K562 (cell line): ENCODE data around the gene APPBP2. TPM values are rescaled to one million over a fixed set of nuclear protein-coding genes. Genes with fewer than 3 reads are reported as not detected.

ENCODE experiments used
- ATAC-seq: fragments of 200-7000 bp; cut with Tn5 transposase; 3 replicates; pipeline ENCODE4 v1.9.1; 2020; ENCODE audit warnings: moderate library complexity
- BruUV-seq: library from RNA; stranded (reverse); fragments of 400-500 nt; replicated peaks from 2 replicates; lab custom pipeline; 2021; lab: Mats Ljungman, UMichigan
- CTCF ChIA-PET: fragments of 300-600 bp; formaldehyde crosslinking; extraction: SDS; loops from one replicate; lab custom pipeline; 2021; ENCODE audit warnings: low intra/inter-chr PET ratio; lab: Yijun Ruan, JAX
- POLR2A ChIA-PET: fragments of 300-600, 350-650 bp; sonication (Branson Sonifier 250); formaldehyde crosslinking; extraction: SDS; loops from one replicate; lab custom pipeline; 2021; ENCODE audit warnings: antibody characterized with exemption, inconsistent platforms; lab: Yijun Ruan, JAX
- DNase-seq, 4 experiments: peaks; one replicate each; pipeline versions ENCODE4 v3.0.0 to v3.0.0-alpha.2; 2011 to 2018; ENCODE audit warnings: low spot score in 3 of 4, mixed read lengths in 3 of 4; ENCODE audit errors: extremely low read depth in 1 of 4
- FAIRE-seq: peaks from 2 replicates; lab custom pipeline; 2011; peaks lifted over from hg19 to GRCh38; lab: Jason Lieb, UNC
- H2AFZ ChIP-seq: 2 replicates; pipeline ENCODE4 v1.6.0; 2011; ENCODE audit warnings: low read depth, low read length, control low read depth, inconsistent platforms
- H3K27ac ChIP-seq: fragments of 200-600 bp; 3 replicates; pipeline ENCODE4 v1.8.0; 2011; ENCODE audit warnings: low read depth, mild to moderate bottlenecking, control low read depth, inconsistent platforms, low read length, moderate library complexity, mixed read lengths; ENCODE audit errors: extremely low read depth
- H3K27me3 ChIP-seq, 2 experiments: fragments of 300-600 bp in 1 of 2; 2 replicates in 1 of 2; 3 replicates in 1 of 2; pipeline versions ENCODE4 v1.6.0 to v1.8.0; 2011; ENCODE audit warnings: inconsistent platforms in 2 of 2, low read length in 2 of 2, mild to moderate bottlenecking in 1 of 2, mixed read lengths in 1 of 2, moderate library complexity in 1 of 2; ENCODE audit not compliant: control insufficient read depth in 2 of 2, insufficient read depth in 2 of 2
- H3K36me3 ChIP-seq: fragments of 300-600 bp; 3 replicates; pipeline ENCODE4 v1.8.0; 2011; ENCODE audit warnings: mild to moderate bottlenecking, low read length, inconsistent platforms; ENCODE audit not compliant: control insufficient read depth, insufficient read depth
- H3K4me1 ChIP-seq, 2 experiments: fragments of 200-600 bp in 1 of 2; replicated peaks in 1 of 2; 2 replicates in 1 of 2; 3 replicates in 1 of 2; pipeline versions ENCODE4 v1.5.1 to v1.8.0; 2011; ENCODE audit warnings: inconsistent platforms in 2 of 2, low read length in 2 of 2, mild to moderate bottlenecking in 1 of 2, mixed read lengths in 1 of 2, moderate library complexity in 1 of 2; ENCODE audit not compliant: control insufficient read depth in 2 of 2, insufficient read depth in 2 of 2
- H3K4me2 ChIP-seq: 2 replicates; pipeline ENCODE4 v1.6.1; 2011; ENCODE audit warnings: low read length, control low read depth, inconsistent platforms, mixed read lengths; ENCODE audit not compliant: insufficient read depth
- H3K4me3 ChIP-seq: fragments of 200-600 bp; sonication (generic), shearing (Covaris generic); 2 replicates; pipeline ENCODE4 v1.5.1; 2016; ENCODE audit warnings: control low read depth, inconsistent platforms
- H3K79me2 ChIP-seq: fragments of 200-600 bp; 3 replicates; pipeline ENCODE4 v1.8.0; 2011; ENCODE audit warnings: low read length, inconsistent platforms; ENCODE audit not compliant: control insufficient read depth, insufficient read depth
- H3K9ac ChIP-seq, 2 experiments: 2 replicates each; pipeline versions ENCODE4 v1.6.0 to v1.6.1; 2011; ENCODE audit warnings: low read depth in 2 of 2, low read length in 2 of 2, control low read depth in 1 of 2, inconsistent platforms in 1 of 2, mild to moderate bottlenecking in 1 of 2, mixed read lengths in 1 of 2; ENCODE audit not compliant: insufficient read depth in 1 of 2
- H3K9me1 ChIP-seq: one replicate; pipeline ENCODE4 v1.6.0; 2011; ENCODE audit warnings: inconsistent platforms, mild to moderate bottlenecking, low read length, moderate library complexity; ENCODE audit not compliant: control insufficient read depth, insufficient read depth
- H3K9me3 ChIP-seq: replicated peaks from 2 replicates; pipeline ENCODE4 v1.5.1; 2011; ENCODE audit warnings: low read depth, low read length, inconsistent platforms; ENCODE audit not compliant: control insufficient read depth, insufficient read depth
- H4K20me1 ChIP-seq: replicated peaks from 2 replicates; pipeline ENCODE4 v1.6.1; 2011; ENCODE audit warnings: low read length, inconsistent platforms, mixed read lengths; ENCODE audit not compliant: control insufficient read depth, insufficient read depth
- FOXK1 ChIP-seq: sonication (generic); formaldehyde crosslinking; IDR thresholded peaks from 2 replicates; pipeline ENCODE4 v1.8.0; 2022; ENCODE audit warnings: missing genetic modification reagents, mild to moderate bottlenecking, borderline replicate concordance
- HDAC6 ChIP-seq: IDR thresholded peaks from 2 replicates; pipeline ENCODE4 v1.6.1; 2012; ENCODE audit warnings: low read depth, mild to moderate bottlenecking, control low read depth, inconsistent platforms, low read length, moderate library complexity
- KAT8 ChIP-seq: fragments of 450-650 bp; IDR thresholded peaks from 2 replicates; pipeline ENCODE4 v1.6.1; 2016; ENCODE audit warnings: low read depth, mild to moderate bottlenecking
- SMARCB1 ChIP-seq: IDR thresholded peaks from 2 replicates; pipeline ENCODE4 v1.6.1; 2011; ENCODE audit warnings: improper control_type of control experiment, low read depth; ENCODE audit not compliant: insufficient read length
- SP2 ChIP-seq: IDR thresholded peaks from 2 replicates; pipeline ENCODE4 v1.6.1; 2011; ENCODE audit warnings: mild to moderate bottlenecking, low read depth, low read length, moderate library complexity; ENCODE audit not compliant: poor library complexity, severe bottlenecking; ENCODE audit errors: extremely low read depth
- U2AF1 ChIP-seq: fragments of 200-400 bp; formaldehyde crosslinking; optimal IDR thresholded peaks from 2 replicates; pipeline ENCODE3; 2017; ENCODE audit warnings: mild to moderate bottlenecking, low read depth, low read length, moderate library complexity
- ZNF134 ChIP-seq: fragments of 250-450 bp; sonication (Bioruptor Pico); conservative IDR thresholded peaks from 2 replicates; pipeline ENCODE4 v1.4.0; 2020
- ZNF384 ChIP-seq: IDR thresholded peaks from 2 replicates; pipeline ENCODE4 v1.6.1; 2012; ENCODE audit warnings: low read depth, low read length, improper control_type of control experiment
- ZNF445 ChIP-seq: fragments of 250-450 bp; sonication (Bioruptor Pico); IDR thresholded peaks from 2 replicates; pipeline ENCODE4 v1.4.0; 2020; ENCODE audit warnings: low read depth, mild to moderate bottlenecking, moderate library complexity
- WGBS: fragments of 100-300 bp; shearing (Covaris generic); methylation state at CpG from one replicate; pipeline ENCODE4 v1.1.6; 2016; ENCODE audit warnings: low coverage, mixed read lengths; ENCODE audit not compliant: insufficient coverage; ENCODE audit errors: missing lambda C conversion rate; 5-methylcytosine and 5-hydroxymethylcytosine counted together
- in situ Hi-C: fragments of 300-500 bp; cut with MboI; formaldehyde crosslinking; loops from 4 replicates; pipeline ENCODE4 v1.15.0; 2018; ENCODE audit warnings: inconsistent platforms, mixed read lengths
- intact Hi-C: fragments of 100-400 bp; cut with micrococcal nuclease; formaldehyde crosslinking; loops from 2 replicates; pipeline ENCODE4 v1.14.2; 2022
- polyA plus RNA-seq, 8 experiments: library from polyadenylated mRNA; depleted of rRNA in 4 of 8; stranded (reverse) in 5 of 8; unstranded in 3 of 8; fragments of >200 nt; fragmentation: Nextera tagmentation in 2 of 8; fragmentation: Illumina TruSeq in 1 of 8; extraction: Ambion mirVana in 2 of 8; extraction: Trizol in 1 of 8; gene quantifications; 2 replicates each; pipeline versions ENCODE4 v1.2.1 to v1.2.3, GENCODE V29; 2011 to 2014; ENCODE audit warnings: inconsistent platforms in 1 of 8, missing spikeins in 1 of 8
- total RNA-seq, 7 experiments: library from RNA; depleted of rRNA in 6 of 7; stranded (reverse); fragments of >200 nt in 6 of 7; fragmentation: Illumina TruSeq in 2 of 7; extraction: Trizol in 2 of 7; gene quantifications; 2 replicates each; pipeline versions ENCODE4 v1.2.1 to v1.2.3, GENCODE V29; 2011 to 2021; ENCODE audit warnings: low replicate concordance in 1 of 7
- TF ChIP-seq, protein P1 (sequence below): sonication (generic); formaldehyde crosslinking; IDR thresholded peaks from 2 replicates; pipeline ENCODE4 v1.8.0; 2023; ENCODE audit warnings: missing genetic modification reagents, mild to moderate bottlenecking, borderline replicate concordance
- TF ChIP-seq, protein P2 (sequence below): fragments of 250-450 bp; sonication (Bioruptor Pico); IDR thresholded peaks from 2 replicates; pipeline ENCODE4 v1.4.0; 2020; ENCODE audit warnings: borderline replicate concordance
- TF ChIP-seq, protein P3 (sequence below): fragments of 450-650 bp; formaldehyde crosslinking; IDR thresholded peaks from 2 replicates; pipeline ENCODE4 v1.4.0; 2020; ENCODE audit warnings: mild to moderate bottlenecking, mixed read lengths

Gene APPBP2
- total and polyA plus RNA-seq, 9 of the 15 experiments (the other 6 are each of a cell fraction or from before 2014, with no cell fraction given) = 2.7 to 16.8 (median 6.9) TPM

DNA sequence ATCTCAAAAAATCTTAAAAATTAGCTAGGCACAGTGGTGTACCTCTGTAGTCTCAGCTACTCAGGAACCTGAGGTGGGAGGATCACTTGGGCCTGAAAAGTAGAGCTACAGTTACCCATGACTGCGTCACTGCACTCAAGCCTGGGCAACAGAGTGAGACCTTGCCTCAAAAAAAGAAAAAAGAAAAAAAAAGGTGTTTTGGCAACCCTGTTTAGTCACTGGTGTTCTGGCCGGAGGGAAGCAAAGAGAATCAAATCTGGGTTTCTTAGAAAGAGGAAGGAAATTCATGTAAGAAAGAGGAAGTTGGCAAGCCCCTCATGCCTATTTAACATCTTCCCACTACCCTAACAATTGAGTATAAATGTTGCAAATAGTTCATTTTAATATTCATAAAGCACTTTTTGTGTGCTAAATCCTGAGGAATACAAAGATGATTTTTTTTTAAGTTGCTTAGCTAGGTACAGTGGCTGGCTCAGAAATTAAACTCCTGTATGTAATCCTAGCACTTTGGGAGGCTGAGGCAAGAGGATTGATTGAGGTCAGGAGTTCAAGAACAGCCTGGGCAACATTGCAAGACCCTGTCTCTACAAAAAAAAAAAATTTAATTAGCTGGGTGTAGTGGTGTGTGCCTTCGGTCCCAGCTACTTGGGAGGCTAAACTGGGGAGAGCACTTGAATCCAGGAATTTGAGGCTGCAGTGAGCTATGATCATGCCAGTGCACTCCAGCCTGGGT lies 127.6 kb downstream of the APPBP2 start:
- Histone ChIP-seq H3K4me3 (no peak overlapping the region), H2AFZ (peak overlapping the region; percentile 25), H3K9ac (no peak overlapping the region), H3K4me2 (no peak overlapping the region), H4K20me1 (no peaks in the 10 kb centered on the region), H3K9me3 (no peaks in the 10 kb centered on the region; the same call in 1 of the 2 replicates), H3K27me3 (no peaks in the 10 kb centered on the region), H3K4me1 (peaks cover 8 to 21% of the 10 kb centered on the region in 2 experiments; a peak in 4 of 5 replicates), H3K36me3 (no peaks in the 10 kb centered on the region), H3K27ac (no peak overlapping the region), H3K79me2 (peaks cover under 1% of the 10 kb centered on the region; the same call in 1 of the 3 replicates), H3K9me1 (no peaks in the 10 kb centered on the region)
- no TSS peak for BruUV-seq
- ATAC-seq (no peak), DNase-seq (peak in 1 of 4 experiments; percentile 36), FAIRE-seq (no peak)
- in situ Hi-C loops = no loop called here
- intact Hi-C loops = no loop called here
- ChIA-PET POLR2A (interaction anchor here (1.8 kb wide), 1 partner anchor 27 kb away, joined by 5 read pairs; no protein-coding TSS in a partner anchor), CTCF (no interaction called here)
- WGBS = 50% methylated on average over 3 of the region's 3 CpGs
- TF ChIP-seq SMARCB1 (no peak), HDAC6 (no peak), SP2 (no peak), FOXK1 (CRISPR knock-in tag) (no peak), U2AF1 (no peak), ZNF134 (CRISPR knock-in tag) (no peak), ZNF445 (CRISPR knock-in tag) (no peak), KAT8 (no peak), ZNF384 (peak; percentile 46; the same call in 1 of the 2 replicates)
- TF ChIP-seq, protein P1, sequence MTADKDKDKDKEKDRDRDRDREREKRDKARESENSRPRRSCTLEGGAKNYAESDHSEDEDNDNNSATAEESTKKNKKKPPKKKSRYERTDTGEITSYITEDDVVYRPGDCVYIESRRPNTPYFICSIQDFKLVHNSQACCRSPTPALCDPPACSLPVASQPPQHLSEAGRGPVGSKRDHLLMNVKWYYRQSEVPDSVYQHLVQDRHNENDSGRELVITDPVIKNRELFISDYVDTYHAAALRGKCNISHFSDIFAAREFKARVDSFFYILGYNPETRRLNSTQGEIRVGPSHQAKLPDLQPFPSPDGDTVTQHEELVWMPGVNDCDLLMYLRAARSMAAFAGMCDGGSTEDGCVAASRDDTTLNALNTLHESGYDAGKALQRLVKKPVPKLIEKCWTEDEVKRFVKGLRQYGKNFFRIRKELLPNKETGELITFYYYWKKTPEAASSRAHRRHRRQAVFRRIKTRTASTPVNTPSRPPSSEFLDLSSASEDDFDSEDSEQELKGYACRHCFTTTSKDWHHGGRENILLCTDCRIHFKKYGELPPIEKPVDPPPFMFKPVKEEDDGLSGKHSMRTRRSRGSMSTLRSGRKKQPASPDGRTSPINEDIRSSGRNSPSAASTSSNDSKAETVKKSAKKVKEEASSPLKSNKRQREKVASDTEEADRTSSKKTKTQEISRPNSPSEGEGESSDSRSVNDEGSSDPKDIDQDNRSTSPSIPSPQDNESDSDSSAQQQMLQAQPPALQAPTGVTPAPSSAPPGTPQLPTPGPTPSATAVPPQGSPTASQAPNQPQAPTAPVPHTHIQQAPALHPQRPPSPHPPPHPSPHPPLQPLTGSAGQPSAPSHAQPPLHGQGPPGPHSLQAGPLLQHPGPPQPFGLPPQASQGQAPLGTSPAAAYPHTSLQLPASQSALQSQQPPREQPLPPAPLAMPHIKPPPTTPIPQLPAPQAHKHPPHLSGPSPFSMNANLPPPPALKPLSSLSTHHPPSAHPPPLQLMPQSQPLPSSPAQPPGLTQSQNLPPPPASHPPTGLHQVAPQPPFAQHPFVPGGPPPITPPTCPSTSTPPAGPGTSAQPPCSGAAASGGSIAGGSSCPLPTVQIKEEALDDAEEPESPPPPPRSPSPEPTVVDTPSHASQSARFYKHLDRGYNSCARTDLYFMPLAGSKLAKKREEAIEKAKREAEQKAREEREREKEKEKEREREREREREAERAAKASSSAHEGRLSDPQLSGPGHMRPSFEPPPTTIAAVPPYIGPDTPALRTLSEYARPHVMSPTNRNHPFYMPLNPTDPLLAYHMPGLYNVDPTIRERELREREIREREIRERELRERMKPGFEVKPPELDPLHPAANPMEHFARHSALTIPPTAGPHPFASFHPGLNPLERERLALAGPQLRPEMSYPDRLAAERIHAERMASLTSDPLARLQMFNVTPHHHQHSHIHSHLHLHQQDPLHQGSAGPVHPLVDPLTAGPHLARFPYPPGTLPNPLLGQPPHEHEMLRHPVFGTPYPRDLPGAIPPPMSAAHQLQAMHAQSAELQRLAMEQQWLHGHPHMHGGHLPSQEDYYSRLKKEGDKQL (CRISPR knock-in tag) = no peak
- TF ChIP-seq, protein P2, sequence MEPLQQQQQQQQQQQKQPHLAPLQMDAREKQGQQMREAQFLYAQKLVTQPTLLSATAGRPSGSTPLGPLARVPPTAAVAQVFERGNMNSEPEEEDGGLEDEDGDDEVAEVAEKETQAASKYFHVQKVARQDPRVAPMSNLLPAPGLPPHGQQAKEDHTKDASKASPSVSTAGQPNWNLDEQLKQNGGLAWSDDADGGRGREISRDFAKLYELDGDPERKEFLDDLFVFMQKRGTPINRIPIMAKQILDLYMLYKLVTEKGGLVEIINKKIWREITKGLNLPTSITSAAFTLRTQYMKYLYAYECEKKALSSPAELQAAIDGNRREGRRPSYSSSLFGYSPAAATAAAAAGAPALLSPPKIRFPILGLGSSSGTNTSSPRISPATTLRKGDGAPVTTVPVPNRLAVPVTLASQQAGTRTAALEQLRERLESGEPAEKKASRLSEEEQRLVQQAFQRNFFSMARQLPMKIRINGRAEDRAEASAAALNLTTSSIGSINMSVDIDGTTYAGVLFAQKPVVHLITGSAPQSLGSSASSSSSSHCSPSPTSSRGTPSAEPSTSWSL = no peak
- TF ChIP-seq, protein P3, sequence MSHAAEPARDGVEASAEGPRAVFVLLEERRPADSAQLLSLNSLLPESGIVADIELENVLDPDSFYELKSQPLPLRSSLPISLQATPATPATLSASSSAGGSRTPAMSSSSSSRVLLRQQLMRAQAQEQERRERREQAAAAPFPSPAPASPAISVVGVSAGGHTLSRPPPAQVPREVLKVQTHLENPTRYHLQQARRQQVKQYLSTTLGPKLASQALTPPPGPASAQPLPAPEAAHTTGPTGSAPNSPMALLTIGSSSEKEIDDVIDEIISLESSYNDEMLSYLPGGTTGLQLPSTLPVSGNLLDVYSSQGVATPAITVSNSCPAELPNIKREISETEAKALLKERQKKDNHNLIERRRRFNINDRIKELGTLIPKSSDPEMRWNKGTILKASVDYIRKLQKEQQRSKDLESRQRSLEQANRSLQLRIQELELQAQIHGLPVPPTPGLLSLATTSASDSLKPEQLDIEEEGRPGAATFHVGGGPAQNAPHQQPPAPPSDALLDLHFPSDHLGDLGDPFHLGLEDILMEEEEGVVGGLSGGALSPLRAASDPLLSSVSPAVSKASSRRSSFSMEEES (CRISPR knock-in tag) = no peak
